ENCODE data around the gene DCTN2. TPM values are rescaled to one million over a fixed set of nuclear protein-coding genes. Genes with fewer than 3 reads are reported as not detected.

The DCTN2 gene
- total RNA-seq, 4 donors from 2014 or later, result 166 to 257 (median 181) TPM

- no peak overlapping the region for H3K4me3 ChIP-seq (ENCODE audit: low read depth, poor library complexity, severe bottlenecking)
- intact Hi-C loops (cut with DNase I; ENCODE audit: low total_unique reads), result no loop called here
- 65 to 71% methylated on average over 7 of the region's 7 CpGs for WGBS, 2 donors
- no peak for DNase-seq (ENCODE audit: low spot score in 2 of 2)
- TF ChIP-seq, protein P1, sequence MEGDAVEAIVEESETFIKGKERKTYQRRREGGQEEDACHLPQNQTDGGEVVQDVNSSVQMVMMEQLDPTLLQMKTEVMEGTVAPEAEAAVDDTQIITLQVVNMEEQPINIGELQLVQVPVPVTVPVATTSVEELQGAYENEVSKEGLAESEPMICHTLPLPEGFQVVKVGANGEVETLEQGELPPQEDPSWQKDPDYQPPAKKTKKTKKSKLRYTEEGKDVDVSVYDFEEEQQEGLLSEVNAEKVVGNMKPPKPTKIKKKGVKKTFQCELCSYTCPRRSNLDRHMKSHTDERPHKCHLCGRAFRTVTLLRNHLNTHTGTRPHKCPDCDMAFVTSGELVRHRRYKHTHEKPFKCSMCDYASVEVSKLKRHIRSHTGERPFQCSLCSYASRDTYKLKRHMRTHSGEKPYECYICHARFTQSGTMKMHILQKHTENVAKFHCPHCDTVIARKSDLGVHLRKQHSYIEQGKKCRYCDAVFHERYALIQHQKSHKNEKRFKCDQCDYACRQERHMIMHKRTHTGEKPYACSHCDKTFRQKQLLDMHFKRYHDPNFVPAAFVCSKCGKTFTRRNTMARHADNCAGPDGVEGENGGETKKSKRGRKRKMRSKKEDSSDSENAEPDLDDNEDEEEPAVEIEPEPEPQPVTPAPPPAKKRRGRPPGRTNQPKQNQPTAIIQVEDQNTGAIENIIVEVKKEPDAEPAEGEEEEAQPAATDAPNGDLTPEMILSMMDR (IDR thresholded peaks at IDR 0.05), result no peak
- no peak for TF ChIP-seq POLR2A (IDR thresholded peaks at IDR 0.05)
These were observed 6.6 kb upstream of the DCTN2 start for GRCh38 chr12:57553343-57554202.

- no peak for TF ChIP-seq POLR2A (IDR thresholded peaks at IDR 0.05)
- TF ChIP-seq, protein P1 (IDR thresholded peaks at IDR 0.05), result no peak
- DNase-seq (ENCODE audit: low spot score in 2 of 2), result no peak
- 66% methylated on average over 6 of the region's 6 CpGs for WGBS, 2 donors
- intact Hi-C loops (cut with DNase I; ENCODE audit: low total_unique reads), result no loop called here
- no peak overlapping the region for H3K4me3 ChIP-seq (ENCODE audit: low read depth, poor library complexity, severe bottlenecking)
These were observed 5.9 kb upstream of the DCTN2 start for GRCh38 chr12:57552835-57553313.

GRCh38 chr12:57552306-57552651, 5.3 kb upstream of the DCTN2 start:
- WGBS, 2 donors, result 72 to 96% methylated on average over 2 of the region's 2 CpGs
- no peak overlapping the region for H3K4me3 ChIP-seq (ENCODE audit: low read depth, poor library complexity, severe bottlenecking)

GRCh38 chr12:57551637-57552305, 4.8 kb upstream of the DCTN2 start:
- WGBS, 2 donors, result 88 to 89% methylated on average over 3 of the region's 3 CpGs
- DNase-seq (ENCODE audit: low spot score in 2 of 2), result no peak
- H3K4me3 ChIP-seq (ENCODE audit: low read depth, poor library complexity, severe bottlenecking), result no peak overlapping the region
- TF ChIP-seq POLR2A (IDR thresholded peaks at IDR 0.05), result no peak
- TF ChIP-seq, protein P1 (IDR thresholded peaks at IDR 0.05), result no peak
- intact Hi-C loops (cut with DNase I; ENCODE audit: low total_unique reads), result no loop called here

More at GRCh38 chr12:57552306-57552651, 5.3 kb upstream of the DCTN2 start:
- DNase-seq (ENCODE audit: low spot score in 2 of 2), result no peak
- TF ChIP-seq, protein P1 (IDR thresholded peaks at IDR 0.05), result no peak
- no peak for TF ChIP-seq POLR2A (IDR thresholded peaks at IDR 0.05)
- intact Hi-C loops (cut with DNase I; ENCODE audit: low total_unique reads), result no loop called here

DNA sequence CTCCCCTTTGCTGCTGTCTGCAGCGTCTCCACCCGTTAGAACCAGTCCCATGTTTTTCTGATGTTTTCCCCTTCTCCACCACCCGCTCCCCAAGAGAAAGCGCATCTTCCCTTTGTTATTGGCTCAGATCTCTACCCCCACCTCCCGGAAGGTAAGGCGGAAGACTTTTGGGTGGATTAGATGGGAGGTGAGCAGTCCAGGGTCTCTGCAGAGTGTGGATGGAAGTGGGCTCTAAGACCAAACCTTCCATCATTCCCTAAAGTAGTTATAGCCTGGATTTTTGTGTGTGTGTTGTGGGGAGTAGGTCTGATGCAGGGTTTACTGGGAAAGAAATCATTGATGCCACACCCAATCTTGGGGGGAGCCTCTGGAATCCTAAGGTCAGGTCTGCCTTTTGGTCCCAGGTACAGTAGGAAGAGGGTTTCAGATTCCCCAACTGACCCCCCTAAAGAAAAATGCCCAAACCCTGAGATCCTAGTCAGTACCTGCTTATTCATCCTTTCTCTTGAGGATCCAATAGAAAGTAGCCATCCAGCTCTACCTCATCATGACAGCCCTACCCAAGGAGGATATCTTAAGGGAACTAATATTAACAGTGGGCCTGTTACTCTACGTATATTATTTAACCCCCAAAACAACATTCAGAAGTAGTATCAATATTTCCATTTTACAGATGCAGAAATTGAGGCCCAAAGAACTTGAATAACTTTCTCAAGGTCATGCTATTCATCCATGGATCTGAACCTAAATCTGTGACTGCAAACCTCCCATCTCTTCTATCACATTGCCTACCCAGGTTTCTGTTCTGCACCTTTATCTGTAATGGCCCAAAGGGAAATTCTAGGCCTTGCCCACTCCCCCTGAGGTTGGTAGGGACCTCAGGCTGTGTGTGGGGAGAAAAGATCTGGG, 3.9 kb upstream of the DCTN2 start:
- intact Hi-C loops (cut with DNase I; ENCODE audit: low total_unique reads), result no loop called here
- WGBS, 2 donors, result 71 to 73% methylated on average over 7 of the region's 7 CpGs
- no peak overlapping the region for H3K4me3 ChIP-seq (ENCODE audit: low read depth, poor library complexity, severe bottlenecking)

More for the DNA sequence above, 3.9 kb upstream of the DCTN2 start:
- DNase-seq (ENCODE audit: low spot score in 2 of 2), result no peak
- no peak for TF ChIP-seq POLR2A (IDR thresholded peaks at IDR 0.05)
- TF ChIP-seq, protein P1 (IDR thresholded peaks at IDR 0.05), result no peak
